HG03442 (cell line): ENCODE measurements around the gene ASAP3.
"Not testable (repeated sequence)": the region's sequence is repeated elsewhere in the genome, so short reads cannot be mapped to it uniquely, and the experiment has no call there.

Experiments used
- ATAC-seq: cut with Tn5 transposase; IDR thresholded peaks from one replicate; pipeline ENCODE4 v1.9.1; 2021; ENCODE audit warnings: mild to moderate bottlenecking, moderate library complexity; ENCODE audit not compliant: unreplicated experiment

Gene ASAP3

GRCh38 chr1:23400324-23401114 is 83.5 kb downstream of the ASAP3 start:
- ATAC-seq = no peak

DNA sequence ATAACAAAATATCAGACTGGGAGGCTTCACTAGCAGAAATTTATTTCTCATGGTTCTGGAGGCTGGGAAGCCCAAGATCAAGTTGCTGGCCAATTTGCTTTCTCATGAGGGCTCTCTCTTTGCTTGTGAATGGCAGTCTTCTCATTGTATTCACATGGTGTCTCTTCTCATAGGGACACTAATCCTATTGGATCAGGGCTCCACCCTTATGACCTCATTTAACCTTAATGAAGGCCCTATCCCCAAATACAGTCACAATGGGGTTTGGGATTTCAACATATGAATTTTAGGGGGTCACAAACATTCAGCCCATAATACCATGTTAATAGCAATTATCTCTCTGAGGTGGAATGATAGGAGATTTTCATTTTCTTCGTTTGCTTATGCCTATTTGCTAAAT is 84.8 kb downstream of the ASAP3 start:
- ATAC-seq = no peak

DNA sequence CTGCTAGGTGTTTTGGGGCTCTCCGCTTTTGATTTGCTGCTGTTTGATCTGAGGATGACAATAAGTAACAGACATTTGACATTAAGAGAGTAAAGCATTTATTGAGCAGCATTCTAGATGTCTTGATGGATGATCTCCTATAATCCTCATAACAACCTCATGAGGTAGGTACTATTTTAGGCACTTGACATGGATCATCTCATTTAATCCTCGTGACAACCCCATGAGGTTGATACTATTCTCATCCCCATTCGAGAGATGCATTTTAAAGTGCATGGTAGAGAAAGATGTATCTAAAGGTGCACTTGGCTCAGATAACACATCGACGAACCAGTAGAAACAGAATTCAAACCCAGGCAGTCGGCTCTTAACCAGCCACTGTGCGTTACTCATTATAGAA is 86.1 kb downstream of the ASAP3 start:
- ATAC-seq = no peak

- no peak for ATAC-seq
These were observed 87.6 kb downstream of the ASAP3 start for GRCh38 chr1:23396380-23396779.

GRCh38 chr1:23395849-23396248 is 88.1 kb downstream of the ASAP3 start:
- no peak for ATAC-seq

- ATAC-seq = no peak
These were observed 88.7 kb downstream of the ASAP3 start for GRCh38 chr1:23395154-23395724.

- ATAC-seq = no peak
These were observed 89.3 kb downstream of the ASAP3 start for GRCh38 chr1:23394684-23395083.

DNA sequence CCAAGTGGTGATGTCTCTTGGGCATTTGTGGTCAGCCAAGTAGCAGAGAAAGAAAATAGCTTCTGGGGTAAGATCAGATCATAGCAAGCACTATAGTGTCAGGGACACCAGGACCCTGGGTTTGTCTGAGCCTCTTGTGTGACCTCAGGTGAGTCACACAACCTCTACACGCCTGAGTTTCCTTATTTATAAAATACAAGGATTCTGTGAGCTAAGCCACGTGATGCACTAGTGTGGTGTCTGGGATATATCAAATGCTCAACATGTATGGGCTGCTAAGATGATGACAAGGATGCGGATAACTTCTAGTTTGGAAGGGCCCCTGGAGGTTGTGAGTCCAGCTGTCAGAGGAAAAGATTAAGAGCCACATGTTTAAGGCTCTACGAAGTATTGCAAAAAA is 89.8 kb downstream of the ASAP3 start:
- ATAC-seq = no peak

DNA sequence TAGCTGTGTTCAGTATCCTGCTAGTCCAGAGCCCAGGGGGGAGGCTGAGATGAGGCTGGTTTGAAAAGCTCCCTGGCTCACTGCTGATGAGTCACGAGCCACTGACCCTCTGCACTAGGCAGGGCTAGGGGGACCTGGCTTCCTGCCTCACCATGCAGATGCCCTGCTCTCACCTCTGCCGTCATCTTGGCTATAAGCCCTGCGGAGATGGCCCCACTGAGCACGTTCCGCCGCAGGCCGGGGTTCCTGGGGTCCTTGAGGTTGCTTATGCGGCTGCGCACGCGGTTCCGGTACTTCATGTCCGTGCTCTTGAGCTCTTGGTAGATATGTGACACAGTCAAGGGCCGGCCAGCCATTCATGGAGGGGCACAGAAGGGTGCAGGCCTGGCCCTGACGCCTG is 90.3 kb downstream of the ASAP3 start:
- no peak for ATAC-seq

DNA sequence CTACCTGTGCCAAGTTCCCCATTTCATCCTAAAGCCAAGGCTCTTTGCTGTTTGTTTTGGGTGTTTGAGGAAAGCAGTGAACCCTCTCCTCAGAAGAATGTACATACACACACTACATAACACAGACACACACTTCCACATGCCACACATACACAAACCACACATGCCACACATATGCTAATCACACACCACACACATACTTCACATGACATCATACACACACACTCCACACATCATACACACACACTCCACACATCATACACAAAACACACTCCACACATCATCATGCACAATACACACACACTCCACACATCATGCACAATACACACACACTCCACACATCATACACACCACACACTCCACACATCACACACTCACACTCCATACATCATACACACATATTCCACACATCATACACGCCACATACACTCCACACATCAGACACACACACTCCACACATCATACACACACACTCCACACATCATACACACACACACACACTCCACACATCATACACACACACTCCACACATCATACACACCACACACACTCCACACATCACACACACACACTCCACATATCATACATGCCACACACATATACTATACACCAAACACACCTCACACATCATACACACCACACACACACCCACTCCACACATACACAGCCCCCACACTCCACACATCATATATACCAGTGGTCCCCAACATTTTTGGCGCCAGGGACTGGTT is 91.7 kb downstream of the ASAP3 start:
- no peak for ATAC-seq

- no peak for ATAC-seq
These were observed 94.1 kb downstream of the ASAP3 start for GRCh38 chr1:23389837-23390321.

- no peak for ATAC-seq
These were observed 96.5 kb downstream of the ASAP3 start for GRCh38 chr1:23387494-23387893.

DNA sequence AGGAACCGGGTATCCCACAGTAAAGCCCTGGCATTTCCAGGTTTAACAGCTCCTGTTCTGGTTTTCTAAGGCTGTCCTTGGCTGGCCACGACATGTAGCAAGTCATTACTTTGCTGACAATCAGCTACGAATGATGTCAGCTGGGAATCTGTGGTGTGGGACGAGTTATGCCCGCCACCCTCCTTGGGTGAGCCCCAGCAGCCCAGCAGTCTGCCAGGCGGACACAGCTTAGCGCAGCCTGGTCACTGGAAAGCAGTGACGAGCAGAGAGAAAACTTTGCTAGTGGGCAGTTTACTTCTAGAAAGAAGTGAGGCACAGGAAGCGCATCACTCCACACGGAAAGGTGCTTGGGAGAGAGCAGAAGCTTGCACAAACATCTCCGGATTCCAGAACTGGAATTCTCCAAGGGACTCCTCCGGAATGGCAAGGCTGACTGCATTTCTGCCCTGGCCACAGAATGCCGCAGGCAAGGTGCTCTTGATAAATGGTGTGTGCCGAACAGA is 98.8 kb downstream of the ASAP3 start:
- no peak for ATAC-seq

- ATAC-seq = no peak
These were observed 99.5 kb downstream of the ASAP3 start for GRCh38 chr1:23384312-23385058.

DNA sequence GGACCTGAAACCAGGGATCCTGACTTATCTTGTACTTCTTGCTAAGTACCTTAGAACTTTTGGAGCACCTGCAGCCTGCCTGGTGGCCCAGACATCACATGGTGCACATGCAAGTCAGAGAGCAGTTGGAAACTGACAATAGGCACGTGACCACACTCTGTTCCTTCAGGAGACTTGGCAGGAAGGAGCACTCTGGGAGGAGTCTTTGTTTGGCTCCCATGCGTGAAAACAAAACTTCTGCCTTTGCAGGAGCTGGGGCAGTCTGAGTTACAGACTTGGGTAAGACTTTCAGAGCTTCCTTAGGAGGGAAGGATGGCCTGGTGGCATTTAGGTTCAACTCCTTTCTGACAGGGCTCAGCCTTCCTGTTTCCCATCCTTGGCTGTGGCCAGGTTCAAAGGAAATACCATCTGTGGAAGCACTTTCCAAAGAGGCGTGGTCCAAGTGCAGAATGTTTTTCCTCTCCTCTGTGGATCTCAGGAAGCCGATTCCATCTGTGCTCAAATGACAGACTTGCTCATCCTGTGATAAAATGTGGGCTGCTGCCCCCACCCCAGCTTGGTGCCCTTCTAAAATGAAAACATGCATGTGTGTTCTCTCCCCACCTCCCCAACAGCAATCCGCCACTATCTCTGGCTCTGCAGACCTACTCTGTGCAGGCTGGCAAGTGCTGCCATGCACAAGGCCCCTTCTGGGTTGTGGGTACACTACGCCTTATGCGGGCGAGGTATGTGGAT is 100.2 kb downstream of the ASAP3 start:
- no peak for ATAC-seq

- no peak for ATAC-seq
These were observed 102.6 kb downstream of the ASAP3 start for GRCh38 chr1:23381233-23381885.

DNA sequence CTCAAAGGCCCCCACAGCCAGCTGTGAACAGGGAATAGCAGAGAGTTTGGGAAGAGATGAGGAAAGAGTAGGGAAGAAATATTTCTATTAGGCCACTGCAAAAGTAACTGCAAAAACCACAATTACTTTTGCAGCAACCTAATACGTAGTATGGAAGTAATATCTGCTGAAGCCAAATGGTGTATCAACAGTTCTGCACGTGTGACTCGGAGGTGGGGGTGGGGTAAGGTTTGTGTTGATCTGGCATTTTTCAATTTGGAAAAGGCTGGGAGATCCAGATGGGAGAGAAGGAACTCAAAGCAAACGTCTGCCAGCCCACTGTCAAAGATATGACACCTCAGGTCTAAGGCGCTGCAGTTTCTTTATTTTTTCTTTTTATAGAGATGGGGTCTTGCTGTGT is 103.3 kb downstream of the ASAP3 start:
- ATAC-seq = no peak

- not testable (repeated sequence) for ATAC-seq
These were observed 103.7 kb downstream of the ASAP3 start for GRCh38 chr1:23380236-23380635.
